NCI-H2196 (cell line): Measurements from ENCODE around the gene MAP2K6.
A peak's percentile ranks its signal among the peaks of the same experiment; 100 is the strongest.

Experiments
- DNase-seq: peaks from one replicate; lab custom pipeline; 2025; ENCODE audit not compliant: unreplicated experiment; lab: John Stamatoyannopoulos, UW

MAP2K6 gene

DNA sequence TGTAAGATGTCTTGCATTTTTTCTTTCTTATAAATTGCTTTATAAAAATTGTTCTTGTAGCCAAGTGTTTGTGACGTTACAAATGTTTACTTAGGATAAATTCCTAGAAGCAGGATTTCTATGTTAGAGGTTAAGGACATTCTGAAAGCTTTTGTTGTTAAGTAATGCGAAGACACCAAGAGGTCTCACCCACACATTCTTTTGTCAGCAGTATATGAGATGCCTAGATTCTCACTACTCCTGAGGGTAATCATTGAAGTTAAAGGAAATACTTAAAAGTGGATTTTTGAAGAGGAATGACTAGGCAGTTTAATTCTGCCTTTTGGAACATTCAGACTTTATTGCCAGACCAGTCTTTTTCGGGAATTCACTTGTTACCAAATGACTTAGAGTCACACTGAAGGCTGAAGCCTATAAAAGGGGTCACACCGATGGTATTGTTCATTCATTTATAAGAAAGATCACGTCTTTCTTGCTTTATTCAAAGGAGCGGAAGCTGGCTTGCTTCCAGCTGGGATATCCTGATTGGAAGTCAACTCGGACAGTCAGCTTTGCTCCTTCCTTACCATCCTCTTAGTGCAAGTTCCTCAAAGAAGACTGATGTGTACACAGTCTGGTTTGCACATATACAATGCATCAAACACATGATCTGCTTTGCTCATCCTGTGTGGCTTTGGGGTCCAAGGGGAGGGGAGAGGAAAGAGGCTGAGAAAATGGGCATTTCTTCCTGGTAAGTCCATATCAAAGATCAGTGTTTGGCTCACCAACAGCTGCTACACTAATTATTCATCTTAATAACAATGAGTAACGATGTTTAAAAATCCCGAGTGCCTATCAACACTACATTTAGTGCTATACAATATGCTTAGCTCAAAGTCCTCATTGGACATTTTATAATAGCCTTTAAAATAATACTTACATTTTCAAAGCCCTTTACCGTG lies 160.0 kb downstream of the MAP2K6 start:
- peak; percentile 8 for DNase-seq

- DNase-seq: peak; percentile 48
Measured at GRCh38 chr17:69575346-69575761, 160.9 kb downstream of the MAP2K6 start.

DNA sequence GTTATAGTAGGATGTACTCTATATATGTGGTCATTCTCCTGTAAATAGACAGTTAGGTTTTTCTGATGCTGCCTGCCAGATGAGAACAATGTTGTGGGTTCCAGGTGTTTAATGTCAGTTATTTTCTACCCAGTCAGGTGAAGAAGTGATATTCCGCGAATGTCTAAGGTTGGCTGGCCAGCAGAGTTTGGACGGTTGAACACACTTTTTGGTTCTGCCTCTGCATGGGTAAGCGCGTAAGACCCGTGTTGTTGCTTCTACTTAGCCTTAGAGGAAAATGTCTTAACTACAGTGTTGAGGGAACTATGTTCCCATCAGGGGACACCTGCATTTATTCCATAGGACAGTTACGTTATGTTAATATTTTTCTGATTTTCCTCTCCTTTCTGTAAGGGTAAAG lies 162.6 kb downstream of the MAP2K6 start:
- DNase-seq: no peak

DNA sequence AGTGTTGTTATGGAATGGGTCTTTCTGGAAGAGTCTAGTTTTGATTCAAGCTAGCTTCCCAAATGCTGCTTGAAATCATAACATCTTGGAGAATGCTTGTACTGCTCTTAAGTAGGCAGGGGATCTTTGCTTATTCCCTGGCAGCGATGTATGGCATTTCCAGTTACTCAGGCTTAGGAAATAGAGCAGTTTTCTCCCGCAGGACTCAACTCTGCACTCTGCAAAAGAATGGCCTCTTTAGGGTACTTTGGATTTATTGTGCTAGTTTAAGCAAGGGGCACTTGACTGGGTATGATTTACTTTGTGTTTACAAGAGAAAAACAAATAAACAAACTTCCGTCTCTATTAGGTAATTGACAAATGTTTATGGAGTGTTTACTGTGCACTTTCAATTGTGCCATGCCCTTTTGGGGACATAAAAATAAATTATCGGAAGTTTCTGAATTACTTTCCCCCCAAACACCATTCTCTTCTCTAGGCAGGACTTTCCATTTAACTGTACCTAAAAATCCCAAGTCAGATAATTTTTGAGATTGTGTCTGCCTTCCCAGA lies 164.0 kb downstream of the MAP2K6 start:
- DNase-seq: no peak

DNA sequence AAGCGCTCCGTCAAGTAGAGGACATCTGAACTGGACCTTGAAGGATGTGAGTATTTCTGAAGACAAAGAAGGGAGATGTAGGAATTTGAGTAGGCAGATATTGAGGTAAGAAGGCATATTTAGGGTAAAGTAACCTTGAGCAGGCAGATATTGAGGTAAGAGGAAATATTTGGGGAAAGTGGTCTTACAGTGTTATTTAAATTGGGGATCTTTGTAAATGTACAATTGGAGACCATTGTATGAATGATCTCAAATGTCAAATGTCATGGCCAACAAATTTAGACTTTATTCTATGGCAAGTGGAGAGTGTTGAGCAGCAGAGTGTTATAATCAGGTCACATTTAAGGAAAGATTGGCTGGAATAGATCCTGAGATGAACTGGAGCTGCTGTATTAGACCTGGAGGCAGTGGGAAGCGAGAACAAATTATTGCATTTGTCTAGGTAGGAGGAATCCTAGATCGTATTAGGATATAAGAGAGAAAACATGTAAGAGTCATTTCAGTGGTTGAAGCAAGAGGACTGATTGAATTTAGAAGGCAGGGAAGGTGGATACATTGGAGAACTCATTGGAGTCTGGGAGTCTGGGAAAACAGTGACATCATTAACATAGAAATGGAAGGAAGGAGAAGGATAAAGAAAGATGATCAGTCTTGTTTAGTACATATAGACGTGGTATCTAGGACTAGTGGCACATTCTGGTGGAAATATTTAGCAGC lies 165.6 kb downstream of the MAP2K6 start:
- no peak for DNase-seq

GRCh38 chr17:69581061-69581961 lies 166.8 kb downstream of the MAP2K6 start:
- DNase-seq: no peak

GRCh38 chr17:69588316-69588715 lies 173.8 kb downstream of the MAP2K6 start:
- no peak for DNase-seq

GRCh38 chr17:69588827-69589239 lies 174.3 kb downstream of the MAP2K6 start:
- no peak for DNase-seq

DNA sequence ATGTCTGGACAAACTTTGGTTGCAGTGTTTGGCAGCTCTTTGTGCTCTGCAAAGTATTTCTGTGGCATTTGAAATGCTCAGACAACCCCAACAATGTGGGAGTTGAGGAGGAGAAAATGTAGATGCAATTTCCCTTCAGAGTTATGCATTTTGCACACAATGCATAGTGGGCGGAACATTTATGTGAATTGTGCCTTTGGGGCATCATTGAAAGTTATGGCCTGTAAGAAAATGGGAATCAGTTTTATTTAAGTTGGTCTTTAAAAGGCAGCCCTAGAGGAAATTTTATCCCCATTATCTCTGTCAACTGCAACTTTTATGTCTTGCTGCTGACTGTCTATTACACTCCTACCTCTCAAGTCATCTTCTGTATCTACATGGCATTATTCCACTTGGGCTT lies 176.2 kb downstream of the MAP2K6 start:
- DNase-seq: no peak

- no peak for DNase-seq
Measured at GRCh38 chr17:69592692-69593350, 178.3 kb downstream of the MAP2K6 start.

DNA sequence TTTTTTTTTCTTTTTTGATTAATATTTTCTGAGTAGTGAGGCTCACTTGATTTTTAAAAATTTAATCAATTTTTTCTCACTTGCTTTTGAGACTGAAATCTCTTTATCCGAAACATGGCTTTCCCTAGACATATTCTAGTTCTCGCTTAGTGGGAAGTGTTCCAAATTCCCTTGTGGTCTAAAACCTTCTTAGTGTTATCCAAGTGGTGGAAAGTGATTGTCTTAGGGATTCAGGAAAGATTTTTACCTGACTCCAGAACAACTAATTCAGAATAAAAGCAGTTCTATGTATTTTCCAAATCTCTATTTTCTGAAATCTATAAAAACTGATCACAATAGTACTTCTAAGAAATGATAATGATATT lies 178.8 kb downstream of the MAP2K6 start:
- DNase-seq: no peak

GRCh38 chr17:69593716-69594115 lies 179.2 kb downstream of the MAP2K6 start:
- no peak for DNase-seq

DNA sequence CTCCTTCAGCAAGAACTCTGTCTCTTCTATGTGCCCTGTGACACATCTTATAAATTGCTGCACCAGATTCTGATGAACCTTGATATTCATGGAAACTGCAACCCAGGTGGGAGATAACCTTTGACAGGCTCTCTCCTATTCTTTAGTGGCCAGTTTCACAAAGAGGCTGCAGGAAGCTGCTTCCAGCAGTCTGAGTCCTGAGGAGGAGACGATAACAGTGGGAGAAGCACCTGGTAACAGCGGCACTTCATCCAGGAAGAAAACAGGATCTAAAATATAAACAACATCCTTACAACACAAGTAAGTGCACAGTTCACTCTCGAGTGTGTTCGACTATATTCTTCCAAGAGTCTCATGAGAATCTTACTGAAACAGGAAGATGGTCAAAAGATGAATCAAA lies 180.1 kb downstream of the MAP2K6 start:
- DNase-seq: no peak

- DNase-seq: no peak
Measured at GRCh38 chr17:69596141-69596540, 181.6 kb downstream of the MAP2K6 start.

DNA sequence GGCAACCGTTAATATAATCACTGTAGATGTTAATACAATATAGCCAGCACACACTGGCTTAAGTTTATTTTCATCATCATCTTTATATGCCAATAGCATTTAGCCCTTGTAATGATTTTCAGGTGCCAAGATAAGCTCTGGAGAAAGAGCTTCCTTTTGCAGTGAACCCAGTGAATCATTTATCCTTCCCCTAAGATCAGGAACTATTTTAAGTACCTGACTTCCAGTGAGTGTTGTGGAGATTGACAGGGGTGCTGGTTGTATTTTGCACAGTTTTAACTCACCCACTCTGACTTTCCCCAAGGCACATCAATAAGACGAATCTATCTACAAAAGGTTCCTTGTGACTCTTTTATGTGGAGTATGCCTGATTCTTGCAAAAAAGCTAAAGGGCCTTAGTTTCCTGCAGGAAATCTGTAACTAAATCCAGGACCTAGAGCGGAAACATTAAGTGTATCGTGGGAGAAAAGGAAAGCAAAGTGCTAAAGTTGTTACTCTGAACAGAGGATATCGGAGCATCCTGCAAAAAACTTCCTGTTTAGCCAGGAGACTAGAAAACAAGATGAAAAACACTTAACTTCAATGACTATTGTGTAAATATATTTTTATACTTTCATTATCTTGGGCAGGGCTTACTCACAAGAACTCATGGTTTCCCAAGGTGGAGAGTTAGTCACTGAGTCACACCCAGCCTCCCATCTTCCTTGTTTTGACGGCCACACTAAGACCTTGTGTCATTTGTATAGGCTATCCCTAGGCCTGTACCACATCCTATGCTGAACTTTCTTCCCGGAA lies 183.6 kb downstream of the MAP2K6 start:
- DNase-seq: no peak

DNA sequence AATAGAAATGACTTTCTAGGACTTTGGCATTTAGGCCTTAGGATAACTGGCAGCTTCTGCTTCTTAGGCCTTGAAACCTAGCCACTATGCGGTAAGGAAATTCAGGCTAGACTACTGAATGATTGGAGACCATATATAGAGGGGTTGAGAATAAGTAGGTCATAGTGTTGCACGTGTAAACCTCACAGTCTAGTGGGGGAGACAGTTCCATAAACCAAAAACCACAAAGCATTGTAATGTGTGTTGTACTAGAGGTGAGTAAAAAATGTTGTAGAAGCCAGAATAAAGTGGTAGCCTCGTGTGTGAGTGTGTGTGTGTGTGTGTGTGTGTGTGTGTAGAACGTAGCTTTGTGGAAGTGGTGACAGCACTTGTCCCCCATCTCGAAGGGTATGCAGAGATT lies 188.5 kb downstream of the MAP2K6 start:
- no peak for DNase-seq
